IMR-90 (cell line): Measurements from ENCODE around the gene ADAMTSL1. TPM values are rescaled to one million over a fixed set of nuclear protein-coding genes. Genes with fewer than 3 reads are reported as not detected.

Experiments used
- ATAC-seq: fragments of 200-7000 bp; cut with Tn5 transposase; 2 replicates; pipeline ENCODE4 v1.9.1; 2020; ENCODE audit warnings: low read depth, mild to moderate bottlenecking, moderate library complexity
- BruUV-seq: library from RNA; stranded (reverse); fragments of 400-500 nt; replicated peaks from 2 replicates; lab custom pipeline; 2021; lab: Mats Ljungman, UMichigan
- CTCF ChIA-PET: fragments of 300-600 bp; formaldehyde crosslinking; extraction: SDS; loops from one replicate; lab custom pipeline; 2021; ENCODE audit warnings: antibody characterized with exemption; lab: Yijun Ruan, JAX
- POLR2A ChIA-PET: fragments of 300-600 bp; sonication (Branson Sonifier 250); formaldehyde crosslinking; loops from one replicate; lab custom pipeline; 2022; ENCODE audit warnings: antibody characterized with exemption; ENCODE audit not compliant: unreplicated experiment; lab: Charles Lee
- DNase-seq: peaks from one replicate; pipeline ENCODE4 v3.0.0; 2013
- H2AFZ ChIP-seq: replicated peaks from 2 replicates; pipeline ENCODE3; 2013; ENCODE audit warnings: low read length, mild to moderate bottlenecking; ENCODE audit not compliant: poor library complexity
- H2AK5ac ChIP-seq: 2 replicates; pipeline ENCODE4 v1.6.1; 2013; ENCODE audit warnings: low read depth, low read length, inconsistent platforms
- H2AK9ac ChIP-seq: replicated peaks from 2 replicates; pipeline ENCODE3; 2013; ENCODE audit warnings: mild to moderate bottlenecking, low read depth, low read length, moderate library complexity; ENCODE audit not compliant: poor library complexity
- H2BK120ac ChIP-seq: 2 replicates; pipeline ENCODE4 v1.6.1; 2013; ENCODE audit warnings: low read depth, low read length, inconsistent platforms
- H2BK15ac ChIP-seq: 3 replicates; pipeline ENCODE4 v1.6.1; 2013; ENCODE audit warnings: low read depth, low read length, inconsistent platforms
- H2BK20ac ChIP-seq: 2 replicates; pipeline ENCODE4 v1.6.1; 2013; ENCODE audit warnings: low read depth, mild to moderate bottlenecking, inconsistent platforms, low read length, moderate library complexity
- H2BK5ac ChIP-seq: 2 replicates; pipeline ENCODE4 v1.6.1; 2013; ENCODE audit warnings: mild to moderate bottlenecking, low read depth, low read length, inconsistent platforms; ENCODE audit not compliant: poor library complexity, severe bottlenecking
- H3K14ac ChIP-seq: replicated peaks from 2 replicates; pipeline ENCODE4 v1.6.1; 2013; ENCODE audit warnings: low read depth, low read length, inconsistent platforms
- H3K18ac ChIP-seq: 2 replicates; pipeline ENCODE4 v1.6.1; 2013; ENCODE audit warnings: low read depth, low read length, control low read depth
- H3K23ac ChIP-seq: 2 replicates; pipeline ENCODE4 v1.6.1; 2013; ENCODE audit warnings: low read depth, low read length, inconsistent platforms
- H3K27ac ChIP-seq: 2 replicates; pipeline ENCODE4 v1.5.1; 2013; ENCODE audit warnings: mild to moderate bottlenecking, control low read depth, low read length; ENCODE audit not compliant: insufficient read depth
- H3K27me3 ChIP-seq: 2 replicates; pipeline ENCODE4 v1.6.1; 2013; ENCODE audit warnings: low read length; ENCODE audit not compliant: control insufficient read depth, insufficient read depth
- H3K36me3 ChIP-seq: 2 replicates; pipeline ENCODE4 v1.6.1; 2013; ENCODE audit warnings: low read length, mixed read lengths; ENCODE audit not compliant: control insufficient read depth, insufficient read depth
- H3K4ac ChIP-seq: 2 replicates; pipeline ENCODE4 v1.6.1; 2013; ENCODE audit warnings: low read depth, low read length, inconsistent platforms
- H3K4me1 ChIP-seq: 2 replicates; pipeline ENCODE4 v1.6.1; 2013; ENCODE audit warnings: low read length, mixed read lengths; ENCODE audit not compliant: control insufficient read depth, insufficient read depth
- H3K4me2 ChIP-seq: 2 replicates; pipeline ENCODE4 v1.6.1; 2013; ENCODE audit warnings: low read depth, mild to moderate bottlenecking, control low read depth, low read length, moderate library complexity
- H3K4me3 ChIP-seq: 2 replicates; pipeline ENCODE4 v1.5.1; 2013; ENCODE audit warnings: low read depth, mild to moderate bottlenecking, control low read depth, low read length, moderate library complexity; ENCODE audit not compliant: insufficient read depth
- H3K56ac ChIP-seq: 2 replicates; pipeline ENCODE4 v1.6.1; 2013; ENCODE audit warnings: low read length, inconsistent platforms; ENCODE audit not compliant: insufficient read depth; ENCODE audit errors: extremely low read depth
- H3K79me1 ChIP-seq, 2 experiments: 2 replicates each; pipeline ENCODE4 v1.6.1; 2013; ENCODE audit warnings: low read length in 2 of 2, inconsistent platforms in 1 of 2, low read depth in 1 of 2
- H3K9ac ChIP-seq: 2 replicates; pipeline ENCODE4 v1.6.1; 2013; ENCODE audit warnings: low read depth, low read length, control low read depth
- H3K9me1 ChIP-seq: 2 replicates; pipeline ENCODE4 v1.6.1; 2013; ENCODE audit warnings: low read length, inconsistent platforms; ENCODE audit not compliant: insufficient read depth
- H3K9me3 ChIP-seq: 2 replicates; pipeline ENCODE4 v1.6.1; 2013; ENCODE audit warnings: low read length; ENCODE audit not compliant: control insufficient read depth, insufficient read depth
- H4K20me1 ChIP-seq: 2 replicates; pipeline ENCODE4 v1.6.1; 2013; ENCODE audit warnings: low read length, inconsistent platforms; ENCODE audit not compliant: insufficient read depth
- H4K5ac ChIP-seq: 2 replicates; pipeline ENCODE4 v1.6.1; 2013; ENCODE audit warnings: mild to moderate bottlenecking, low read depth, low read length, control low read depth
- H4K8ac ChIP-seq, 2 experiments: 2 replicates each; pipeline ENCODE4 v1.6.1; 2013; ENCODE audit warnings: low read depth in 2 of 2, low read length in 2 of 2, control low read depth in 1 of 2, inconsistent platforms in 1 of 2
- H4K91ac ChIP-seq: 2 replicates; pipeline ENCODE4 v1.6.1; 2013; ENCODE audit warnings: low read depth, low read length, inconsistent platforms; ENCODE audit not compliant: insufficient read depth
- BHLHE40 ChIP-seq: fragments of 150-350 bp; IDR thresholded peaks from 2 replicates; pipeline ENCODE4 v1.6.1; 2016; ENCODE audit warnings: mild to moderate bottlenecking, low read depth, low read length
- CEBPB ChIP-seq: IDR thresholded peaks from 2 replicates; pipeline ENCODE4 v1.6.1; 2012; ENCODE audit warnings: low read depth, low read length, improper control_type of control experiment
- CHD1 ChIP-seq: IDR thresholded peaks from 2 replicates; pipeline ENCODE4 v1.6.1; 2012; ENCODE audit warnings: low read depth, low read length, improper control_type of control experiment
- CTCF ChIP-seq: conservative IDR thresholded peaks from 2 replicates; pipeline ENCODE4 v1.5.1; 2012; ENCODE audit warnings: mild to moderate bottlenecking, low read depth, low read length, improper control_type of control experiment
- ELK1 ChIP-seq: fragments of 150-350 bp; IDR thresholded peaks from 2 replicates; pipeline ENCODE4 v1.6.1; 2016; ENCODE audit warnings: low read depth, mild to moderate bottlenecking, low read length, moderate library complexity, borderline replicate concordance
- FOS ChIP-seq: fragments of 150-350 bp; IDR thresholded peaks from 2 replicates; pipeline ENCODE4 v1.6.1; 2016; ENCODE audit warnings: low read depth, low read length
- MAFK ChIP-seq: IDR thresholded peaks from 2 replicates; pipeline ENCODE4 v1.6.1; 2012; ENCODE audit warnings: low read depth, low read length, improper control_type of control experiment
- MAZ ChIP-seq: IDR thresholded peaks from 2 replicates; pipeline ENCODE4 v1.6.1; 2012; ENCODE audit warnings: low read depth, mild to moderate bottlenecking, low read length, improper control_type of control experiment, moderate library complexity, borderline replicate concordance
- MXI1 ChIP-seq: IDR thresholded peaks from 2 replicates; pipeline ENCODE4 v1.6.1; 2012; ENCODE audit warnings: low read depth, mild to moderate bottlenecking, low read length, moderate library complexity, borderline replicate concordance
- NFE2L2 ChIP-seq: fragments of 150-350 bp; IDR thresholded peaks from 2 replicates; pipeline ENCODE4 v1.6.1; 2016; ENCODE audit warnings: low read depth, mild to moderate bottlenecking, low read length
- POLR2A ChIP-seq: IDR thresholded peaks from 2 replicates; pipeline ENCODE4 v1.6.1; 2012; ENCODE audit warnings: mild to moderate bottlenecking, low read depth, low read length
- RAD21 ChIP-seq: IDR thresholded peaks from 2 replicates; pipeline ENCODE4 v1.6.1; 2012; ENCODE audit warnings: low read length, improper control_type of control experiment
- RCOR1 ChIP-seq: IDR thresholded peaks from 2 replicates; pipeline ENCODE4 v1.6.1; 2012; ENCODE audit warnings: mild to moderate bottlenecking, low read length, improper control_type of control experiment; ENCODE audit not compliant: insufficient replicate concordance
- RFX5 ChIP-seq: IDR thresholded peaks from 2 replicates; pipeline ENCODE4 v1.8.0; 2012; ENCODE audit warnings: low read depth, mild to moderate bottlenecking, low read length, moderate library complexity
- SMC3 ChIP-seq: fragments of 150-350 bp; IDR thresholded peaks from 2 replicates; pipeline ENCODE4 v1.6.1; 2016; ENCODE audit warnings: low read depth, mild to moderate bottlenecking, antibody characterized with exemption, low read length, moderate library complexity
- USF2 ChIP-seq: fragments of 150-350 bp; IDR thresholded peaks from 2 replicates; pipeline ENCODE4 v1.6.1; 2017; ENCODE audit warnings: mild to moderate bottlenecking, antibody characterized with exemption, low read length, low read depth
- WGBS, 2 experiments: methylation state at CpG; one replicate each; pipeline versions ENCODE4 v1.1.5 to v1.1.7; 2013; ENCODE audit warnings: missing lambda C conversion rate in 2 of 2; ENCODE audit not compliant: insufficient read length in 1 of 2; ENCODE audit errors: extremely low coverage in 2 of 2; 5-methylcytosine and 5-hydroxymethylcytosine counted together
- dilution Hi-C: fragments of 300-500 bp; cut with HindIII; formaldehyde crosslinking; loops from one replicate; pipeline ENCODE4 v1.14.3; 2018; ENCODE audit warnings: low sequenced_read_pairs; ENCODE audit not compliant: unreplicated experiment
- in situ Hi-C: fragments of 300-500 bp; cut with MboI; formaldehyde crosslinking; loops from 3 replicates; pipeline ENCODE4 v1.14.3; 2019; ENCODE audit warnings: low sequenced_read_pairs, inconsistent platforms, mixed read lengths
- intact Hi-C: fragments of 100-400 bp; cut with micrococcal nuclease; formaldehyde crosslinking; loops from 2 replicates; pipeline ENCODE4 v1.10.0; 2022
- polyA plus RNA-seq, 3 experiments: library from polyadenylated mRNA; depleted of rRNA; stranded (reverse); fragments of >200 nt; gene quantifications; 2 replicates each; pipeline ENCODE4 v1.2.3, GENCODE V29; 2012; ENCODE audit warnings: low replicate concordance in 1 of 3
- total RNA-seq: library from RNA; depleted of rRNA; stranded (reverse); fragments of >200 nt; gene quantifications from 2 replicates; pipeline ENCODE4 v1.2.3, GENCODE V29; 2012

ADAMTSL1 gene
- total and polyA plus RNA-seq, 2 of the 4 experiments (the other 2 are of a cell fraction), result 38.2 to 62.2 TPM

GRCh38 chr9:18683851-18684250 is 209.9 kb downstream of the ADAMTSL1 start:
- no peaks in the 10 kb centered on the region for H3K36me3 ChIP-seq

More at GRCh38 chr9:18683851-18684250, 209.9 kb downstream of the ADAMTSL1 start:
- Histone ChIP-seq H3K27me3 (no peaks in the 10 kb centered on the region), H3K9ac (no peak overlapping the region), H2AK9ac (no peak overlapping the region), H3K23ac (no peak overlapping the region), H2AFZ (no peak overlapping the region), H3K27ac (no peak overlapping the region), H4K91ac (no peak overlapping the region), H2AK5ac (no peak overlapping the region), H3K9me1 (no peaks in the 10 kb centered on the region), H3K79me1 (no peaks in the 10 kb centered on the region), H2BK15ac (no peak overlapping the region), H3K56ac (no peak overlapping the region), H3K4ac (no peak overlapping the region), H4K20me1 (no peaks in the 10 kb centered on the region), H2BK5ac (no peak overlapping the region), H3K18ac (no peak overlapping the region), H4K8ac (no peak overlapping the region), H2BK20ac (no peak overlapping the region), H4K5ac (no peak overlapping the region), H3K4me2 (no peak overlapping the region), H3K9me3 (no peaks in the 10 kb centered on the region), H3K4me1 (no peaks in the 10 kb centered on the region), H2BK120ac (no peak overlapping the region), H3K4me3 (no peak overlapping the region), H3K14ac (no peak overlapping the region)
- in situ Hi-C loops (no loop called here), intact Hi-C loops (no loop called here), dilution Hi-C loops (no loop called here)
- ChIA-PET CTCF (no interaction called here), POLR2A (interaction anchor here (0.6 kb wide), 1 partner anchor 181 kb away, joined by 3 read pairs; no protein-coding TSS in a partner anchor)
- DNase-seq, result no peak
- ATAC-seq, result no peak
- BruUV-seq, result no TSS peak
- no CpG with 5 or more reads among the region's 1 CpG for WGBS, 2 experiments
- TF ChIP-seq RFX5 (no peak), RCOR1 (no peak), CHD1 (no peak), MAFK (no peak), NFE2L2 (no peak), MXI1 (no peak), USF2 (no peak), POLR2A (no peak), BHLHE40 (no peak), SMC3 (no peak), CEBPB (no peak), MAZ (no peak), FOS (no peak), ELK1 (no peak), RAD21 (no peak), CTCF (no peak)
